GM20000 (cell line): ENCODE data around the gene DMD.
"Not testable (repeated sequence)": the region's sequence is repeated elsewhere in the genome, so short reads cannot be mapped to it uniquely, and the experiment has no call there.

ENCODE experiments used
- DNase-seq: peaks from one replicate; pipeline ENCODE4 v3.0.0; 2012; ENCODE audit warnings: low spot score
- TF ChIP-seq, protein P1 (sequence below): IDR thresholded peaks from 2 replicates; pipeline ENCODE4 v1.5.1; 2012; ENCODE audit warnings: mild to moderate bottlenecking, control low read depth; ENCODE audit errors: extremely low read depth, missing control alignments

Gene DMD

DNA sequence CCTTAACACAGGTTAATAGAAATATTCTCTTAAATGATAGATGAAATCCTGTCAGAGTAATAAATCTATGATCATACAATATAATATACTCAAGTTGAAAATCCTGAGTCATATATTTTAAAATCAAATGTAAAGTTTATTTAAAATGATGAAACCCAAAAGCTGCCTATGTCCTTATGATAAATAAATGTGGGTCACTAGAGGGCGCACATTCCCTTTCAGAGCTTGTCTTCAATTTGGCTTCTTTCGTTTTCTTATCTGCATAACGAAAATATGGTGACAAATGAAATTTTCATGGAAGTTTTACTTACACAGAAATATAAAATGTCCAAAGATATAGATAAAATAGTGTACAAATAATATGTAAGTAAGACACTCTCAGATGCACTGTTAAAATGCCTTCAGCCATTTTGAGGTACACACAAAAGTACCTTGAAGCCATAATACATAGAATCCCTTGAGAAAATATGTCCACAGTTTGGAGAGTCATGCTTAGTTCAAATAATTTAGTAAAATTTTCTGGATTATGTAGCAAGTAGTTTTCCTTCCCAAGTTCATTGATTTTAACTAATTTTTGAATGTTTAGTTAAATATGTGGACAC lies 680.4 kb downstream of the DMD start:
- DNase-seq, result peak; percentile 3
- TF ChIP-seq, protein P1, sequence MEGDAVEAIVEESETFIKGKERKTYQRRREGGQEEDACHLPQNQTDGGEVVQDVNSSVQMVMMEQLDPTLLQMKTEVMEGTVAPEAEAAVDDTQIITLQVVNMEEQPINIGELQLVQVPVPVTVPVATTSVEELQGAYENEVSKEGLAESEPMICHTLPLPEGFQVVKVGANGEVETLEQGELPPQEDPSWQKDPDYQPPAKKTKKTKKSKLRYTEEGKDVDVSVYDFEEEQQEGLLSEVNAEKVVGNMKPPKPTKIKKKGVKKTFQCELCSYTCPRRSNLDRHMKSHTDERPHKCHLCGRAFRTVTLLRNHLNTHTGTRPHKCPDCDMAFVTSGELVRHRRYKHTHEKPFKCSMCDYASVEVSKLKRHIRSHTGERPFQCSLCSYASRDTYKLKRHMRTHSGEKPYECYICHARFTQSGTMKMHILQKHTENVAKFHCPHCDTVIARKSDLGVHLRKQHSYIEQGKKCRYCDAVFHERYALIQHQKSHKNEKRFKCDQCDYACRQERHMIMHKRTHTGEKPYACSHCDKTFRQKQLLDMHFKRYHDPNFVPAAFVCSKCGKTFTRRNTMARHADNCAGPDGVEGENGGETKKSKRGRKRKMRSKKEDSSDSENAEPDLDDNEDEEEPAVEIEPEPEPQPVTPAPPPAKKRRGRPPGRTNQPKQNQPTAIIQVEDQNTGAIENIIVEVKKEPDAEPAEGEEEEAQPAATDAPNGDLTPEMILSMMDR, result no peak

DNA sequence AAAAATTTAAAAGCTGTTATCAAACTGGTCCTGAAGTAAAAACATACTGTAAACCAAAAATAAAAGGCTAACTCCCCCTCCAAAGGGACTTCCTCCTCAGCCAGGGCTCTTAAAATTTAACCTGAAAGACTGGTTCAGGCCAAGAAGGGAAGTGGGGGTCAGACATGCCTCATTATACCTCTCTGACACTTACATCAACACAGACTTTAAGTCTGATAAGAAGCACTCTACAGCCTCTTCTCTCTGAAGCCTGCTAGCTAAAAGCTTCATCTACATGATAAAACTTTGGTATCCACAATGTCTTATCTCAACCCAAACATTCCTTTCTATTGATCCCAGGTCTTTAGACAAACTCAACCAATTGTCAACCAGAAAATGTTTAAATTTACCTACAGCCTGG lies 682.9 kb downstream of the DMD start:
- DNase-seq, result not testable (repeated sequence)

DNA sequence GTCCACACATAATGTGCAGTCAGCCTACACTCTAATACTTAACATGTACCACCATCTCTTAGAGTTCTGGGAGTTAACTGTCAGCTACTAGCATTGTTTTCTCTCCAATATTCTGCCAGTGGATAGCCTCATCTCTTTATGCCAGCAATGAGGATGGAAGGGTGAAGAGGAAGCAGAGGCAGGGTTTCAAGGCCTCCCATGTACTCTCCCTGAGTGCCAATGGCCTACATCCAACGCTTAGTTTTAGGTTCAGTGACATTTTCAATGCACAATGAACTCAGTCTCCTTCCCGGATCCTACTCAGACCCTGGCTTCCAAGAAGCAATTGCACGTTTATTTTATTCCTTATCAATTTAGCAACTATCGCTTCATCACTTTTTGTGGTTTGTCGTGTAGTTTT lies 686.1 kb downstream of the DMD start:
- TF ChIP-seq, protein P1, result no peak
- DNase-seq, result no peak

DNA sequence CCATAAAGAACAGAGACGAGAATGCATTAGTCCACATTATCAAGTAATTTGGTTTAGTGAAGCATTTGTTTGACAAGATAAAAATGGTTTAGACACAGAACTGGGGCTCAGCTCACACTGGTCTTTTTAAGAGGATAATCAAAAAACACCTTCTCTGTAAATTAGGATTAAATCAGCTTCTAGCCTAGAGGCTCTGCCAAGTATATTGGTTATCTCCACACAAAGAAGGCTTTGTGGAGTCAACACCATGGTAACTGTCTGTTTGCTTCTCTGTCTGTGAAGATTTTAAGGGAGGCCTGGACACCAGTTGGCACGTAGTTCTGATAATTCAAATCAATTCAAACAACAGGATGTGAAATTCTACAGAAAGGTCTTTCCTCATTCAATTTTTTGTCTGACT lies 687.0 kb downstream of the DMD start:
- no peak for DNase-seq
- TF ChIP-seq, protein P1, result no peak

DNA sequence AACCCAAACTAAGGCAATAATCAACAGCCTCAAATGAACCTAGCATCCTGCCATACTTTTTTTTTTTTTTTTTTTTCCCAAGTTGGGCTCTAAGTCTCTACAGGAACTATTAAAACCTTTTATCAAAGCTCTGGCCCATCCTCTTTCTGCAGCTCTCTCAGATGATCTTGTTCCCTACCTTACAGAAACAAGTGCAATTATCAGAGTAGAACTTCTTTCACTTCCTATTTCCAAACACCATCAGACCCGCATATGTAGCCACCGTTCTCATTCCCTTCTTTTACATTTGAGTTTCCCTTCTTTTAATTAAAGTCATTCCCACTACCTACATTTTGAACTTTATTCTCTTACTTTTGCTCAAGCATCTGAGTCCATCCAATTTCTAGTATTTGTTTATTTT lies 690.6 kb downstream of the DMD start:
- DNase-seq, result no peak
- TF ChIP-seq, protein P1, result no peak

DNA sequence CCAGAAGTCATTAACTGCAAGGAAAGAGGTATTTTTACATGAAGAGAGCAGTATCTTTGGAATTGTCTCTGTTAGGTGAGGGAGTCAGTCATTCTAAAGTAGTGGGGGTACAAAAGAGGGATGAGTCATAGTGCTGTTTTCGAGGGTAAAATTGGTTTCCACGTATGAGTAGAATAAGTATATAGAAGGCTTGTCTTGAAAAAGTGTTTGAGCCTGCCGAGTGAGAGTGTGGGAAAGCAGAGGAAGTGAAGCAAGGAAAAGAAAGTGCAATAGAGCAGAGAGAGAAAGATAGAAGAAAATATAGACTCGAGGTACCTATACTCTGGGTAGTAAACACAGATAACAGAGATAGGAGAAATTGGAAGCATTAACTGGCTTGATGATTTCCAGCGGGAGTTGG lies 696.4 kb downstream of the DMD start:
- DNase-seq, result peak; percentile 1
- TF ChIP-seq, protein P1, result no peak

DNA sequence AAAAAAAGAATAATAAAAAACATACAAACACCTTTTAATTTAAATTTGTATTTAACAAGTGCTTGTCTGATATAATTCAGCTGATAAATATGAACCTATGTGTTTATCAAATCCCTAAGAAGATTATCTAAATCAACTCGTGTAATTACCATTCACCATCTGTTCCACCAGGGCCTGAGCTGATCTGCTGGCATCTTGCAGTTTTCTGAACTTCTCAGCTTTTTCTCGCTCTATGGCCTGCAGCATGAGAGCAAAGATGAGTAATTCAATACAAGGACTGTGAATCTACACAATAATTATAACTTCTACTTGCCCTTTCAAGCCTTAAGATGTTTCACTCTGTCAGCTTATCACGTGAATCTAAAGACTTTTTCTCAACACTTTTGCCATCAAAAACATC lies 709.7 kb downstream of the DMD start:
- TF ChIP-seq, protein P1, result no peak
- DNase-seq, result no peak

DNA sequence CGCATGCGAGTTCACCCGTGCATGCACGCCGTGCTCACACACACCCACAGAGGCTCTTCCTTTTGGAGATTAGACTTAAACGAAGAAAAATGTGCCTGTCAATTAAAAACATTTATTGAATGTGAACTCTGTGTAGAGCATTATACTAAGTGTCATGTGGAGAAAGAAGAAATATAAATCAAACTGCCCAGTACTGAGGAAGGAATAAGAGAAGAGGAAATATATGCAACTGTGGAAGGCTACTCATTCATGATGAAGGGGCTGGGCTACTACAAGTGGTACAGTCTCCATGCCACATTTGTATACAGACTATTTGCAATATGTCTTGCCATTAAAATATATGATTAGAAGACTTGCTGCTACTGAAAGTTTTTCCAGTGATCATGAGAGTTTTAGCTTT lies 714.7 kb downstream of the DMD start:
- TF ChIP-seq, protein P1, result no peak
- DNase-seq, result no peak
